ENCODE measurements around the gene CFAP74.

- TF ChIP-seq MXI1 (conservative IDR thresholded peaks at IDR 0.05; ENCODE audit: poor library complexity, severe bottlenecking) (no peak), CTCF (IDR thresholded peaks at IDR 0.05; ENCODE audit: poor library complexity, severe bottlenecking) (no peak), POLR2AphosphoS5 (IDR thresholded peaks at IDR 0.05) (no peak), SMC3 (conservative IDR thresholded peaks at IDR 0.05; ENCODE audit: poor library complexity) (no peak), EP300 (conservative IDR thresholded peaks at IDR 0.05; ENCODE audit: poor library complexity, severe bottlenecking) (no peak)
These were observed 83.5 kb downstream of the CFAP74 start for GRCh38 chr1:1920057-1920607.

All from neural cell (in vitro differentiated cells).